ENCODE measurements around the gene SYT7. TPM values are rescaled to one million over a fixed set of nuclear protein-coding genes. Genes with fewer than 3 reads are reported as not detected.

Gene SYT7
- total and polyA plus RNA-seq, 10 donors: 0.14 to 5.3 (median 2.3) TPM

GRCh38 chr11:61621917-61622585, 41.2 kb upstream of the SYT7 start:
- WGBS, 5 donors: 51 to 74% (median 69%) methylated on average over 4 to 7 of the region's 7 CpGs
- H3K4me1 ChIP-seq: no peaks in the 10 kb centered on the region

GRCh38 chr11:61619471-61620226, 38.8 kb upstream of the SYT7 start:
- Histone ChIP-seq H3K27ac (no peak overlapping the region), H3K27me3 (replicated peaks in 1 of 7) (peaks cover 0 to 46% (median 0%) of the 10 kb centered on the region in 7 donors), H3K36me3 (no peaks in the 10 kb centered on the region), H3K9me3 (no peaks in the 10 kb centered on the region), H3K4me1 (no peaks in the 10 kb centered on the region), H3K4me3 (no peak overlapping the region)
- TF ChIP-seq POLR2A (IDR thresholded peaks at IDR 0.05): no peak
- TF ChIP-seq CTCF (IDR thresholded peaks at IDR 0.05 in 8 of 11, conservative IDR thresholded peaks at IDR 0.05 in 3 of 11): no peak
- TF ChIP-seq POLR2AphosphoS5 (IDR thresholded peaks at IDR 0.05): no peak
- intact Hi-C loops (cut with DNase I; ENCODE audit: low total_unique reads): no loop called here
- WGBS, 5 donors: 67 to 75% (median 74%) methylated on average over 6 of the region's 6 CpGs
- DNase-seq: no peak

More at GRCh38 chr11:61621917-61622585, 41.2 kb upstream of the SYT7 start:
- no peak overlapping the region for H3K4me3 ChIP-seq
- no peaks in the 10 kb centered on the region for H3K36me3 ChIP-seq
- H3K9me3 ChIP-seq: no peaks in the 10 kb centered on the region
- no peak for DNase-seq
- H3K27ac ChIP-seq: no peak overlapping the region
- no peak for TF ChIP-seq CTCF (IDR thresholded peaks at IDR 0.05 in 8 of 11, conservative IDR thresholded peaks at IDR 0.05 in 3 of 11)
- no peak for TF ChIP-seq POLR2A (IDR thresholded peaks at IDR 0.05)
- TF ChIP-seq POLR2AphosphoS5 (IDR thresholded peaks at IDR 0.05): no peak
- intact Hi-C loops (cut with DNase I; ENCODE audit: low total_unique reads): no loop called here
- H3K27me3 ChIP-seq (replicated peaks in 1 of 7): peaks cover 0 to 46% (median 0%) of the 10 kb centered on the region in 7 donors

- peaks cover 0 to 48% (median 0%) of the 10 kb centered on the region in 7 donors for H3K27me3 ChIP-seq (replicated peaks in 1 of 7)
- TF ChIP-seq CTCF (IDR thresholded peaks at IDR 0.05 in 8 of 11, conservative IDR thresholded peaks at IDR 0.05 in 3 of 11) (no peak), POLR2AphosphoS5 (IDR thresholded peaks at IDR 0.05) (no peak), POLR2A (IDR thresholded peaks at IDR 0.05) (no peak)
- intact Hi-C loops (cut with DNase I; ENCODE audit: low total_unique reads): no loop called here
- H3K27ac ChIP-seq: no peak overlapping the region
- H3K36me3 ChIP-seq: no peaks in the 10 kb centered on the region
- no peak for DNase-seq
- H3K9me3 ChIP-seq: no peaks in the 10 kb centered on the region
- H3K4me1 ChIP-seq: no peaks in the 10 kb centered on the region
- H3K4me3 ChIP-seq: no peak overlapping the region
- WGBS, 5 donors: 31 to 48% (median 37%) methylated on average over 5 of the region's 5 CpGs
These were observed 38.1 kb upstream of the SYT7 start for GRCh38 chr11:61618978-61619377.

- DNase-seq: no peak
- WGBS, 5 donors: 81 to 97% (median 96%) methylated on average over 4 of the region's 4 CpGs
- Histone ChIP-seq H3K27me3 (replicated peaks in 1 of 7) (peaks cover 0 to 58% (median 0%) of the 10 kb centered on the region in 7 donors), H3K4me3 (no peak overlapping the region), H3K36me3 (no peaks in the 10 kb centered on the region), H3K27ac (no peak overlapping the region), H3K4me1 (no peaks in the 10 kb centered on the region), H3K9me3 (no peaks in the 10 kb centered on the region)
- no peak for TF ChIP-seq POLR2AphosphoS5 (IDR thresholded peaks at IDR 0.05)
- intact Hi-C loops (cut with DNase I; ENCODE audit: low total_unique reads): no loop called here
These were observed 36.6 kb upstream of the SYT7 start for GRCh38 chr11:61617515-61617914.

Data from spleen (tissue), 11 donors.